Uterus (tissue), 4 donors: ENCODE data around the gene RND2. TPM values are rescaled to one million over a fixed set of nuclear protein-coding genes. Genes with fewer than 3 reads are reported as not detected.
"Not testable (repeated sequence)": the region's sequence is repeated elsewhere in the genome, so short reads cannot be mapped to it uniquely, and the experiment has no call there.

ENCODE experiments used
- DNase-seq, 2 donors: peaks; one replicate each; pipeline ENCODE4 v3.0.0-alpha.2; 2019 to 2020
- H3K27ac ChIP-seq, 2 donors: fragments of 200-600 bp; sonication (generic); 1 replicate in 1 of 2; 2 replicates in 1 of 2; pipeline ENCODE4 v1.5.1; 2016 to 2018
- H3K27me3 ChIP-seq, 2 donors: fragments of 200-600 bp; sonication (generic); one replicate each; pipeline ENCODE4 v1.5.1; 2018 to 2019; ENCODE audit warnings: control low read depth in 1 of 2
- H3K36me3 ChIP-seq, 2 donors: fragments of 200-600 bp; sonication (generic); one replicate each; pipeline ENCODE4 v1.5.1; 2019; ENCODE audit warnings: control low read depth in 1 of 2
- H3K4me1 ChIP-seq, 2 donors: fragments of 200-600 bp; sonication (generic); one replicate each; pipeline ENCODE4 v1.5.1; 2018 to 2019; ENCODE audit warnings: control low read depth in 1 of 2
- H3K4me3 ChIP-seq, 2 donors: fragments of 200-600 bp; sonication (generic); 1 replicate in 1 of 2; 2 replicates in 1 of 2; pipeline ENCODE4 v1.5.1; 2018 to 2019; ENCODE audit warnings: mild to moderate bottlenecking in 1 of 2
- H3K9me3 ChIP-seq, 2 donors: fragments of 200-600 bp; sonication (generic); one replicate each; pipeline ENCODE4 v1.5.1; 2019; ENCODE audit warnings: control low read depth in 1 of 2
- POLR2A ChIP-seq, 2 donors: fragments of 450-650 bp; IDR thresholded peaks; one replicate each; pipeline ENCODE4 v1.6.1; 2016; ENCODE audit warnings: antibody characterized with exemption in 2 of 2, mild to moderate bottlenecking in 1 of 2, moderate library complexity in 1 of 2
- intact Hi-C: fragments of 100-400 bp; cut with DNase I; formaldehyde crosslinking; loops from one replicate; pipeline ENCODE4 v1.15.1; 2023; ENCODE audit warnings: low total_unique reads
- total RNA-seq, 4 donors: library from RNA; depleted of rRNA in 3 of 4; stranded (reverse); fragments of >200 nt in 3 of 4; gene quantifications; one replicate each; pipeline versions ENCODE4 v1.1.0 to v1.2.4, GENCODE V29; 2014 to 2023
- TF ChIP-seq, protein P1 (sequence below), 4 experiments: fragments of 200-600 bp in 2 of 4; fragments of 450-650 bp in 2 of 4; sonication (generic) in 2 of 4; IDR thresholded peaks; one replicate each; pipeline ENCODE4 v1.5.1; 2016 to 2019; ENCODE audit warnings: antibody characterized with exemption in 4 of 4, mild to moderate bottlenecking in 2 of 4, moderate library complexity in 1 of 4
- donor health status: DM: yes; HTN: yes; CAD: no.

Gene RND2
- total RNA-seq, 4 donors from 2014 or later: 0.88 to 14.0 (median 3.5) TPM

DNA sequence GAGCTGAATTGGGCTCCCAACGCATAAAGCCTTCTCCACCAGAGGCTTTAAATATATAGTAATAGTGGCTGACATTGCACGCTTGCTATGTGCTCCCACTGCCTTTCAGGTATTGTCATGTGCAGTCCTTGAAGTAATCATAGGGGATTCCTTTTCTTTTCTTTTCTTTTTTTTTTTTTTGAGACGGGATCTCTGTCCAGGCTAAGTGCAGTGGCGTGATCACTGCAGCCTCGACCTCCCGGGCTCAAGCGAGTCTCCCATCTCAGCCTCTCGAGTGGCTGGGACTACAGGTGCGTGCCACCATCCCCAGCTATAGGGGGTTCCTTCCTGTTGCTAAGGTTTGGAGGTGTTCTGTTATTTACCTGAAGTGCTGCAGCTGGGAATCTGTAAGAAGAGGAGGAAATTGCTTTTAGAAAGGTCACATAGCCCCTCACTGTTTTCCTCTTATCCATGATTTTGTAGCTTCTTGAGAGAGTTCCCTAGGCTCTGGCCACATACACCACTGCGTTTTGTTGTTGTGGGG is 26.0 kb upstream of the RND2 start:
- no peaks in the 10 kb centered on the region for H3K27me3 ChIP-seq
- H3K36me3 ChIP-seq: no peaks in the 10 kb centered on the region
- peak overlapping the region; percentile 82 to 93 for H3K27ac ChIP-seq
- H3K9me3 ChIP-seq: no peaks in the 10 kb centered on the region
- TF ChIP-seq POLR2A (IDR thresholded peaks at IDR 0.05): no peak
- TF ChIP-seq, protein P1, sequence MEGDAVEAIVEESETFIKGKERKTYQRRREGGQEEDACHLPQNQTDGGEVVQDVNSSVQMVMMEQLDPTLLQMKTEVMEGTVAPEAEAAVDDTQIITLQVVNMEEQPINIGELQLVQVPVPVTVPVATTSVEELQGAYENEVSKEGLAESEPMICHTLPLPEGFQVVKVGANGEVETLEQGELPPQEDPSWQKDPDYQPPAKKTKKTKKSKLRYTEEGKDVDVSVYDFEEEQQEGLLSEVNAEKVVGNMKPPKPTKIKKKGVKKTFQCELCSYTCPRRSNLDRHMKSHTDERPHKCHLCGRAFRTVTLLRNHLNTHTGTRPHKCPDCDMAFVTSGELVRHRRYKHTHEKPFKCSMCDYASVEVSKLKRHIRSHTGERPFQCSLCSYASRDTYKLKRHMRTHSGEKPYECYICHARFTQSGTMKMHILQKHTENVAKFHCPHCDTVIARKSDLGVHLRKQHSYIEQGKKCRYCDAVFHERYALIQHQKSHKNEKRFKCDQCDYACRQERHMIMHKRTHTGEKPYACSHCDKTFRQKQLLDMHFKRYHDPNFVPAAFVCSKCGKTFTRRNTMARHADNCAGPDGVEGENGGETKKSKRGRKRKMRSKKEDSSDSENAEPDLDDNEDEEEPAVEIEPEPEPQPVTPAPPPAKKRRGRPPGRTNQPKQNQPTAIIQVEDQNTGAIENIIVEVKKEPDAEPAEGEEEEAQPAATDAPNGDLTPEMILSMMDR (IDR thresholded peaks at IDR 0.05): no peak
- intact Hi-C loops: no loop called here
- no peak for DNase-seq
- peak overlapping the region; percentile 65 to 76 for H3K4me3 ChIP-seq
- H3K4me1 ChIP-seq: peaks cover 0 to 5% of the 10 kb centered on the region in 2 donors

- intact Hi-C loops, H3K4me1 ChIP-seq, H3K4me3 ChIP-seq, H3K36me3 ChIP-seq, DNase-seq, H3K9me3 ChIP-seq, H3K27ac ChIP-seq, H3K27me3 ChIP-seq: not testable (repeated sequence)
Measured at GRCh38 chr17:43000894-43001293, 24.1 kb upstream of the RND2 start.

DNA sequence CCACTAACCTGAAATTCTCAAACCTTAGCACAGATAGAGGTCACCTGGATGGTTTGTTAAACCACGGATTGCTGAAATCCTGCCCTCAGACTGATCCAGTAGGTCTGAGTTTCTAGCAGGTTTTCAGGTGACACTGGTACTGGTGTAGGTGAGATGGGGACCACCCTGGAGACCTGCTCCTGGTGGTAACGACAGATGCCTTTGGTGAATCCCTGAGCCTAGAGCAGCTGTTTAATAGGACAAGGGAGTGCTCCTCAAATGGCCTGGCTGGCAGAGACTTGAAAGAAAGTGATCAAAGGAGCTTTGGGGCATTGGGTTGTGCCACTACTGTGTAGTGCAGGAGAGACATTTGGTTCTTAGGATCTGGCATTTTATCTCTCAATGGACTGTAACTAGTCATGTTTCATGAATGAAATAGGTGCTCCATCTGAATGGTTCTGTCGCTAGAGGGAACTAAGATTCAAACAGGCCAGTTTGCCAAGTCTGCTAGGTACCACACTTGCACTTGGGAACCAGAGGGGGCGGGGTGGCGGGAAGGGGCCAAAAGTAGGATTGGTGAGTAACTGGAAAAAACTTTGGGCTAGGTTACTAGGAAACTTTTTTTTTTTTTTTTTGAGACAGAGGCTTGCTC is 21.4 kb upstream of the RND2 start:
- intact Hi-C loops: no loop called here
- H3K9me3 ChIP-seq: no peaks in the 10 kb centered on the region
- no peaks in the 10 kb centered on the region for H3K4me1 ChIP-seq
- DNase-seq: no peak
- no peak overlapping the region for H3K4me3 ChIP-seq
- no peaks in the 10 kb centered on the region for H3K27me3 ChIP-seq
- H3K27ac ChIP-seq: no peak overlapping the region
- no peaks in the 10 kb centered on the region for H3K36me3 ChIP-seq
- TF ChIP-seq, protein P1 (IDR thresholded peaks at IDR 0.05): no peak

- peak; percentile 31 to 56 for TF ChIP-seq POLR2A (IDR thresholded peaks at IDR 0.05)
- TF ChIP-seq, protein P1 (IDR thresholded peaks at IDR 0.05): peak; percentile 55 to 69 (median 64)
- no peaks in the 10 kb centered on the region for H3K4me1 ChIP-seq
- peak; percentile 87 to 88 for DNase-seq
Measured at GRCh38 chr17:43006639-43007551, 18.1 kb upstream of the RND2 start, which contains the start of gene IFI35. IFI35 (plus strand) TSS chr17:43006784; CDS start chr17:43006948, 164 bp downstream.

GRCh38 chr17:43010667-43011308 is 14.2 kb upstream of the RND2 start:
- no peak for DNase-seq
- Histone ChIP-seq H3K27me3 (no peaks in the 10 kb centered on the region), H3K36me3 (no peaks in the 10 kb centered on the region), H3K4me3 (no peak overlapping the region), H3K9me3 (no peaks in the 10 kb centered on the region), H3K4me1 (no peaks in the 10 kb centered on the region), H3K27ac (no peak overlapping the region)
- intact Hi-C loops: no loop called here
- TF ChIP-seq, protein P1 (IDR thresholded peaks at IDR 0.05): no peak
- TF ChIP-seq POLR2A (IDR thresholded peaks at IDR 0.05): no peak

More at GRCh38 chr17:43006639-43007551, 18.1 kb upstream of the RND2 start, which contains the start of gene IFI35:
- Histone ChIP-seq H3K4me3 (peak within 1 kb of the TSS; percentile 65 to 72), H3K9me3 (no peaks in the 10 kb centered on the region), H3K36me3 (no peaks in the 10 kb centered on the region), H3K27me3 (no peaks in the 10 kb centered on the region), H3K27ac (peak within 1 kb of the TSS; percentile 96 to 97)
- intact Hi-C loops: no loop called here
